ENCODE data around the gene ENOX1.

ENOX1 gene

DNA sequence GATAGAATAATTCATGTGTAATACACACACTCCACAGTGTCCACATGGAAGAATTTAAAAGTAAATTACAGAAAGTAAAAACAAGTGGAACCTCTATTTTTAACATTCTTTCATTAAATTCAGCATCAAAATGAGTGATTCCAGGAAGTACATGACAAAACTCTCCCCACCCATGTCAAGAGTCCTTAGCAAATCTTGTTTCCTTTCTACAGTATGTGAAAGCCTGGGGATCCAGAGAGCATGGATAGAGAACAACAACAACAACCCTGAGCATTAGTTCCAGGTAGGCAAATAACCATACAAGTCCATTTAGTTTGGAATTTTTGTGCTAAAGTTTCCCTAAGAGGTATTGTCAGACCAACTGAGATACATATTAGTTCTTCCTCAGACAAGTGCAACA is 267.9 kb downstream of the ENOX1 start:
- no peaks in the 10 kb centered on the region for H3F3A ChIP-seq (ENCODE audit: insufficient read depth, low read length)
- no peaks in the 10 kb centered on the region for H3K36me3 ChIP-seq (ENCODE audit: insufficient read depth, low read length)
- H3K9me3 ChIP-seq (ENCODE audit: low read length) = no peaks in the 10 kb centered on the region
- H3K4me2 ChIP-seq (ENCODE audit: low read length) = no peak overlapping the region
- no peak overlapping the region for H3K4me3 ChIP-seq (ENCODE audit: low read depth, low read length, poor library complexity, severe bottlenecking)
- H3K9me2 ChIP-seq (ENCODE audit: low read depth, low read length) = no peaks in the 10 kb centered on the region
- TF ChIP-seq CTCF (IDR thresholded peaks at IDR 0.05; ENCODE audit: low read length) = no peak
- TF ChIP-seq EZH2 (IDR thresholded peaks at IDR 0.05; ENCODE audit: borderline replicate concordance, low read length) = no peak
- H4K20me1 ChIP-seq (ENCODE audit: insufficient read depth, low read length) = no peaks in the 10 kb centered on the region
- H3K27ac ChIP-seq (ENCODE audit: low read depth, low read length, poor library complexity, severe bottlenecking) = no peak overlapping the region
- H3K9ac ChIP-seq (ENCODE audit: low read length) = no peak overlapping the region
- H3K27me3 ChIP-seq (ENCODE audit: insufficient read depth, low read length) = 0 out of 2 replicates have a peak, but pooled peaks cover 5% of the 10 kb centered on the region
- H2AFZ ChIP-seq (ENCODE audit: low read length) = no peak overlapping the region
- no peaks in the 10 kb centered on the region for H3K79me2 ChIP-seq (ENCODE audit: insufficient read depth, low read length)
- no peaks in the 10 kb centered on the region for H3K4me1 ChIP-seq (ENCODE audit: insufficient read depth, low read length, severe bottlenecking)

DNA sequence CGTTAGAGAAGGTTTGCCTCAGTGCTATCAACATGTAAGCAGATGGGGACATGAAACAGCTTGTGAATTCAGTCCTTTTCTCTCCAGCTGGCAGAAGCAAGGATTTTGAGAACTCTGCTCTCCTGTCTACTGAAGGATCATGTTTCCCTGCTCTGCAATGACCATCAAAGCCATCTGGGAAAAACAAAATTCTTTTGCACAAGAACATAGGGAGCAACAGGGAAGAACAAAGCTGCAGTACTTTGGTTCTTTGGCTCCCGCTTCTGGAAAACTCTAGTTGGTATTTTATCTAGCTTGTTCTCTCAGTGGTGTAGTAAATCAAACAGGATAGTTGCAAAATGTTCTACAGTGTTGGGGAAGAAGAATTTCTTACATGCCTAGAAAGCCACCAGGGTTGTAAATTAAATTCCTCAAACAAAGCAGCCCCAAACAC is 270.4 kb downstream of the ENOX1 start:
- Histone ChIP-seq H3K9me3 (ENCODE audit: low read length) (no peaks in the 10 kb centered on the region), H3K79me2 (ENCODE audit: insufficient read depth, low read length) (no peaks in the 10 kb centered on the region), H3K27me3 (ENCODE audit: insufficient read depth, low read length) (0 out of 2 replicates have a peak, but pooled peaks cover 5% of the 10 kb centered on the region), H3K4me3 (ENCODE audit: low read depth, low read length, poor library complexity, severe bottlenecking) (no peak overlapping the region), H3K27ac (ENCODE audit: low read depth, low read length, poor library complexity, severe bottlenecking) (no peak overlapping the region), H3K9ac (ENCODE audit: low read length) (no peak overlapping the region), H3K36me3 (ENCODE audit: insufficient read depth, low read length) (no peaks in the 10 kb centered on the region), H4K20me1 (ENCODE audit: insufficient read depth, low read length) (no peaks in the 10 kb centered on the region), H2AFZ (ENCODE audit: low read length) (no peak overlapping the region), H3K4me2 (ENCODE audit: low read length) (no peak overlapping the region), H3F3A (ENCODE audit: insufficient read depth, low read length) (no peaks in the 10 kb centered on the region), H3K4me1 (ENCODE audit: insufficient read depth, low read length, severe bottlenecking) (no peaks in the 10 kb centered on the region), H3K9me2 (ENCODE audit: low read depth, low read length) (no peaks in the 10 kb centered on the region)
- no peak for TF ChIP-seq CTCF (IDR thresholded peaks at IDR 0.05; ENCODE audit: low read length)
- no peak for TF ChIP-seq EZH2 (IDR thresholded peaks at IDR 0.05; ENCODE audit: borderline replicate concordance, low read length)

DNA sequence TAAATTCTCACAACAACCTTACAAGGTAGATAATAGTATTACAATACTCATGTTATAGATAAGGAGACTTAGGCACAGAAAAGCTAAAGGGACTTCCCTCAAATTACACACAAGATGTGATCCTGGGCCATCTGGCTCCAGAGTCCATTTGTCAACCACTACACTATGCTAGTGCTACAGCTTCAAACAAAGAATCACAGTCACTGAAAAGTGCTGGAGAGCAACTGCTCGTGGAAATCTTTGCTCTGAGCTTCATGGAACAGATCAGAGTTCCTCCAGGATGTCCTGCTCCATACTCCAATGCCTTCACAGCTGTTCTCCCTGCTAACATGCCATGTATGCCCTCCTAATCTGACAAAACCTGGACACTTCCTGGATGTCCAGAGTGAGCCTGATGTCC is 271.2 kb downstream of the ENOX1 start:
- Histone ChIP-seq H3K9ac (ENCODE audit: low read length) (no peak overlapping the region), H3K79me2 (ENCODE audit: insufficient read depth, low read length) (no peaks in the 10 kb centered on the region), H3K27ac (ENCODE audit: low read depth, low read length, poor library complexity, severe bottlenecking) (no peak overlapping the region), H2AFZ (ENCODE audit: low read length) (no peak overlapping the region), H4K20me1 (ENCODE audit: insufficient read depth, low read length) (no peaks in the 10 kb centered on the region), H3K9me3 (ENCODE audit: low read length) (no peaks in the 10 kb centered on the region), H3K27me3 (ENCODE audit: insufficient read depth, low read length) (0 out of 2 replicates have a peak, but pooled peaks cover 5% of the 10 kb centered on the region), H3K9me2 (ENCODE audit: low read depth, low read length) (no peaks in the 10 kb centered on the region), H3K36me3 (ENCODE audit: insufficient read depth, low read length) (no peaks in the 10 kb centered on the region), H3K4me3 (ENCODE audit: low read depth, low read length, poor library complexity, severe bottlenecking) (no peak overlapping the region), H3F3A (ENCODE audit: insufficient read depth, low read length) (no peaks in the 10 kb centered on the region), H3K4me1 (ENCODE audit: insufficient read depth, low read length, severe bottlenecking) (no peaks in the 10 kb centered on the region), H3K4me2 (ENCODE audit: low read length) (no peak overlapping the region)
- TF ChIP-seq CTCF (IDR thresholded peaks at IDR 0.05; ENCODE audit: low read length) = no peak
- no peak for TF ChIP-seq EZH2 (IDR thresholded peaks at IDR 0.05; ENCODE audit: borderline replicate concordance, low read length)

Measured in OCI-LY1 (cell line).